HG03280 (cell line): ENCODE measurements around the gene HBS1L.
A peak's percentile ranks its signal among the peaks of the same experiment; 100 is the strongest.

ENCODE experiments used
- ATAC-seq: cut with Tn5 transposase; IDR thresholded peaks from one replicate; pipeline ENCODE4 v1.9.1; 2021; ENCODE audit warnings: mild to moderate bottlenecking, moderate library complexity; ENCODE audit not compliant: unreplicated experiment

HBS1L gene

GRCh38 chr6:135002974-135003703 lies 51.5 kb downstream of the HBS1L start:
- peak; percentile 93 for ATAC-seq

GRCh38 chr6:135002229-135002844 lies 52.3 kb downstream of the HBS1L start:
- no peak for ATAC-seq

- ATAC-seq = no peak
Measured at GRCh38 chr6:134999107-134999506, 55.5 kb downstream of the HBS1L start.

- no peak for ATAC-seq
Measured at GRCh38 chr6:134997133-134997995, 57.3 kb downstream of the HBS1L start.

GRCh38 chr6:134995536-134995935 lies 59.1 kb downstream of the HBS1L start:
- ATAC-seq = no peak

GRCh38 chr6:134994431-134994830 lies 60.2 kb downstream of the HBS1L start:
- no peak for ATAC-seq

GRCh38 chr6:134992155-134992554 lies 62.5 kb downstream of the HBS1L start:
- ATAC-seq = no peak

- no peak for ATAC-seq
Measured at GRCh38 chr6:134990262-134990661, 64.4 kb downstream of the HBS1L start.

- ATAC-seq = no peak
Measured at GRCh38 chr6:134984821-134985220, 69.8 kb downstream of the HBS1L start.

GRCh38 chr6:134983823-134984222 lies 70.8 kb downstream of the HBS1L start:
- ATAC-seq = no peak

- ATAC-seq = no peak
Measured at GRCh38 chr6:134982161-134982560, 72.5 kb downstream of the HBS1L start.

GRCh38 chr6:134980846-134981245 lies 73.8 kb downstream of the HBS1L start:
- ATAC-seq = no peak

GRCh38 chr6:134979142-134979541 lies 75.5 kb downstream of the HBS1L start:
- peak; percentile 80 for ATAC-seq

GRCh38 chr6:134974370-134974769 lies 80.3 kb downstream of the HBS1L start:
- ATAC-seq = no peak

GRCh38 chr6:134967711-134968110 lies 86.9 kb downstream of the HBS1L start:
- ATAC-seq = no peak

GRCh38 chr6:134964451-134965203 lies 90.0 kb downstream of the HBS1L start:
- ATAC-seq = no peak

GRCh38 chr6:134962421-134962820 lies 92.2 kb downstream of the HBS1L start:
- ATAC-seq = no peak

- ATAC-seq = no peak
Measured at GRCh38 chr6:134961366-134961765, 93.3 kb downstream of the HBS1L start.

GRCh38 chr6:134959603-134960002 lies 95.0 kb downstream of the HBS1L start:
- ATAC-seq = no peak

- no peak for ATAC-seq
Measured at GRCh38 chr6:134956676-134957075, 97.9 kb downstream of the HBS1L start.

- no peak for ATAC-seq
Measured at GRCh38 chr6:134956032-134956431, 98.6 kb downstream of the HBS1L start.
